Spleen (tissue), 11 donors: ENCODE measurements around the gene MFSD1. TPM values are rescaled to one million over a fixed set of nuclear protein-coding genes. Genes with fewer than 3 reads are reported as not detected.
A peak's percentile ranks its signal among the peaks of the same experiment; 100 is the strongest.

Experiments used
- DNase-seq: peaks from one replicate; pipeline ENCODE4 v3.0.0-alpha.2; 2020
- H3K27ac ChIP-seq, 8 donors: fragments of 200-600 bp; sonication (generic) in 7 of 8; 1 replicate in 4 of 8; 2 replicates in 4 of 8; pipeline versions ENCODE4 v1.5.0 to v1.8.0; 2016 to 2021; ENCODE audit warnings: inconsistent platforms in 4 of 8, mild to moderate bottlenecking in 4 of 8, moderate library complexity in 1 of 8
- H3K27me3 ChIP-seq, 7 donors: fragments of 200-600 bp; sonication (generic) in 6 of 7; replicated peaks in 1 of 7; 1 replicate in 4 of 7; 2 replicates in 3 of 7; pipeline versions ENCODE4 v1.5.0 to v1.8.0; 2016 to 2021; ENCODE audit warnings: inconsistent platforms in 3 of 7, mild to moderate bottlenecking in 1 of 7
- H3K36me3 ChIP-seq, 6 donors: fragments of 200-600 bp; sonication (generic) in 5 of 6; 1 replicate in 4 of 6; 2 replicates in 2 of 6; pipeline versions ENCODE4 v1.5.0 to v1.8.0; 2016 to 2021; ENCODE audit warnings: inconsistent platforms in 2 of 6
- H3K4me1 ChIP-seq, 6 donors: fragments of 200-600 bp; sonication (generic) in 5 of 6; 1 replicate in 3 of 6; 2 replicates in 3 of 6; pipeline versions ENCODE4 v1.5.0 to v1.8.0; 2016 to 2021; ENCODE audit warnings: inconsistent platforms in 3 of 6
- H3K4me3 ChIP-seq, 8 donors: fragments of 200-600 bp; sonication (generic) in 7 of 8; 1 replicate in 4 of 8; 2 replicates in 4 of 8; pipeline versions ENCODE4 v1.5.0 to v1.8.0; 2016 to 2021; ENCODE audit warnings: inconsistent platforms in 4 of 8, mild to moderate bottlenecking in 4 of 8, moderate library complexity in 2 of 8
- H3K9me3 ChIP-seq, 8 donors: fragments of 200-600 bp; sonication (generic) in 7 of 8; 1 replicate in 4 of 8; 2 replicates in 4 of 8; pipeline versions ENCODE4 v1.5.0 to v1.8.0; 2016 to 2021; ENCODE audit warnings: inconsistent platforms in 4 of 8
- POLR2A ChIP-seq, 3 donors: fragments of 450-650 bp; IDR thresholded peaks; one replicate each; pipeline ENCODE4 v1.5.1; 2017; ENCODE audit warnings: antibody characterized with exemption in 3 of 3, mild to moderate bottlenecking in 1 of 3
- POLR2AphosphoS5 ChIP-seq, 3 donors: sonication (generic); formaldehyde crosslinking; IDR thresholded peaks; one replicate each; pipeline ENCODE4 v1.5.1; 2017; ENCODE audit warnings: antibody characterized with exemption in 3 of 3
- WGBS, 5 donors: extraction: QIAGEN DNeasy Blood & Tissue Kit in 3 of 5; methylation state at CpG; one replicate each; pipeline versions ENCODE4 v1.1.5 to v1.1.7; 2013 to 2018; 5-methylcytosine and 5-hydroxymethylcytosine counted together
- intact Hi-C: fragments of 100-400 bp; cut with DNase I; formaldehyde crosslinking; loops from one replicate; pipeline ENCODE4 v1.15.0; 2023; ENCODE audit warnings: low total_unique reads
- polyA plus RNA-seq, 3 donors: library from polyadenylated mRNA; stranded (reverse); fragments of 200-250 nt; gene quantifications; one replicate each; pipeline ENCODE4 v1.2.1, GENCODE V29; 2013
- total RNA-seq, 7 donors: library from RNA; depleted of rRNA in 3 of 7; stranded (reverse); fragments of >200 nt in 3 of 7; fragmentation: NEBNext Ultra II Directional in 4 of 7; extraction: Animal tissue kit (Norgen Biotek cat#: 25700) in 4 of 7; gene quantifications; one replicate each; pipeline versions ENCODE4 v1.1.0 to v1.2.1, GENCODE V29; 2016 to 2021
- TF ChIP-seq, protein P1 (sequence below), 11 experiments: fragments of 200-600 bp in 7 of 11; fragments of 450-650 bp in 4 of 11; sonication (generic) in 4 of 11; IDR thresholded peaks in 8 of 11; conservative IDR thresholded peaks in 3 of 11; 1 replicate in 7 of 11; 2 replicates in 4 of 11; pipeline versions ENCODE4 v1.4.0 to v1.8.0; 2016 to 2021; ENCODE audit warnings: antibody characterized with exemption in 11 of 11, inconsistent platforms in 4 of 11, mild to moderate bottlenecking in 1 of 11
- donor health status: healthy with polysubstance abuse.
- donor health status: DM: no; HTN: no; CAD: no; lungs with moderate emphysema.
- donor health status: DM: no; HTN: no; CAD: no.
- donor health status: Bipolar disorder and iron deficiency.
- donor health status: healthy.
- donor health status: DM: no; HTN: no; CAD: no.
- donor health status: DM: yes; HTN: yes; CAD: no.

MFSD1 gene
- total and polyA plus RNA-seq, 10 donors, result 34.5 to 155 (median 110) TPM

GRCh38 chr3:158836312-158836711 lies 34.5 kb downstream of the MFSD1 start:
- no peaks in the 10 kb centered on the region for H3K9me3 ChIP-seq
- 89 to 96% (median 90%) methylated on average over 3 of the region's 3 CpGs for WGBS, 5 donors
- no peak overlapping the region for H3K4me3 ChIP-seq

GRCh38 chr3:158837240-158837639 lies 35.4 kb downstream of the MFSD1 start:
- H3K27me3 ChIP-seq, result no peaks in the 10 kb centered on the region
- H3K4me3 ChIP-seq, result no peak overlapping the region
- H3K36me3 ChIP-seq, result peaks cover 0 to 9% (median 2%) of the 10 kb centered on the region in 6 donors
- WGBS, 5 donors, result 77 to 85% (median 79%) methylated on average over 3 of the region's 3 CpGs
- H3K4me1 ChIP-seq, result no peaks in the 10 kb centered on the region
- TF ChIP-seq POLR2AphosphoS5 (IDR thresholded peaks at IDR 0.05) (no peak), POLR2A (IDR thresholded peaks at IDR 0.05) (no peak)
- TF ChIP-seq, protein P1, sequence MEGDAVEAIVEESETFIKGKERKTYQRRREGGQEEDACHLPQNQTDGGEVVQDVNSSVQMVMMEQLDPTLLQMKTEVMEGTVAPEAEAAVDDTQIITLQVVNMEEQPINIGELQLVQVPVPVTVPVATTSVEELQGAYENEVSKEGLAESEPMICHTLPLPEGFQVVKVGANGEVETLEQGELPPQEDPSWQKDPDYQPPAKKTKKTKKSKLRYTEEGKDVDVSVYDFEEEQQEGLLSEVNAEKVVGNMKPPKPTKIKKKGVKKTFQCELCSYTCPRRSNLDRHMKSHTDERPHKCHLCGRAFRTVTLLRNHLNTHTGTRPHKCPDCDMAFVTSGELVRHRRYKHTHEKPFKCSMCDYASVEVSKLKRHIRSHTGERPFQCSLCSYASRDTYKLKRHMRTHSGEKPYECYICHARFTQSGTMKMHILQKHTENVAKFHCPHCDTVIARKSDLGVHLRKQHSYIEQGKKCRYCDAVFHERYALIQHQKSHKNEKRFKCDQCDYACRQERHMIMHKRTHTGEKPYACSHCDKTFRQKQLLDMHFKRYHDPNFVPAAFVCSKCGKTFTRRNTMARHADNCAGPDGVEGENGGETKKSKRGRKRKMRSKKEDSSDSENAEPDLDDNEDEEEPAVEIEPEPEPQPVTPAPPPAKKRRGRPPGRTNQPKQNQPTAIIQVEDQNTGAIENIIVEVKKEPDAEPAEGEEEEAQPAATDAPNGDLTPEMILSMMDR (IDR thresholded peaks at IDR 0.05 in 8 of 11, conservative IDR thresholded peaks at IDR 0.05 in 3 of 11), result no peak
- H3K9me3 ChIP-seq, result no peaks in the 10 kb centered on the region
- intact Hi-C loops, result no loop called here
- DNase-seq, result no peak
- no peak overlapping the region for H3K27ac ChIP-seq

More at GRCh38 chr3:158836312-158836711, 34.5 kb downstream of the MFSD1 start:
- Histone ChIP-seq H3K36me3 (peaks cover 0 to 18% (median 7%) of the 10 kb centered on the region in 6 donors), H3K27ac (no peak overlapping the region), H3K27me3 (no peaks in the 10 kb centered on the region), H3K4me1 (no peaks in the 10 kb centered on the region)
- no peak for TF ChIP-seq POLR2A (IDR thresholded peaks at IDR 0.05)
- TF ChIP-seq, protein P1 (IDR thresholded peaks at IDR 0.05 in 8 of 11, conservative IDR thresholded peaks at IDR 0.05 in 3 of 11), result no peak
- no peak for TF ChIP-seq POLR2AphosphoS5 (IDR thresholded peaks at IDR 0.05)
- no peak for DNase-seq
- intact Hi-C loops, result no loop called here

- WGBS, 5 donors, result 95 to 97% (median 96%) methylated on average over 6 of the region's 6 CpGs
- intact Hi-C loops, result no loop called here
- no peak overlapping the region for H3K27ac ChIP-seq
- H3K27me3 ChIP-seq, result no peaks in the 10 kb centered on the region
- H3K9me3 ChIP-seq, result no peaks in the 10 kb centered on the region
- no peaks in the 10 kb centered on the region for H3K4me1 ChIP-seq
- no peak overlapping the region for H3K4me3 ChIP-seq
- TF ChIP-seq, protein P1 (IDR thresholded peaks at IDR 0.05 in 8 of 11, conservative IDR thresholded peaks at IDR 0.05 in 3 of 11), result no peak
- TF ChIP-seq POLR2A (IDR thresholded peaks at IDR 0.05) (no peak), POLR2AphosphoS5 (IDR thresholded peaks at IDR 0.05) (no peak)
- H3K36me3 ChIP-seq, result no peaks in the 10 kb centered on the region
- no peak for DNase-seq
These were observed 38.1 kb downstream of the MFSD1 start for GRCh38 chr3:158839966-158840365.

GRCh38 chr3:158841387-158841786 lies 39.5 kb downstream of the MFSD1 start:
- TF ChIP-seq POLR2A (IDR thresholded peaks at IDR 0.05), result no peak
- peak in 2 of 3 donors; percentile 41 to 70 for TF ChIP-seq POLR2AphosphoS5 (IDR thresholded peaks at IDR 0.05)
- TF ChIP-seq, protein P1 (IDR thresholded peaks at IDR 0.05 in 8 of 11, conservative IDR thresholded peaks at IDR 0.05 in 3 of 11), result no peak
- no peak for DNase-seq
- Histone ChIP-seq H3K9me3 (no peaks in the 10 kb centered on the region), H3K27ac (no peak overlapping the region), H3K36me3 (no peaks in the 10 kb centered on the region), H3K4me3 (no peak overlapping the region), H3K27me3 (no peaks in the 10 kb centered on the region), H3K4me1 (peaks cover 0 to 3% (median 0%) of the 10 kb centered on the region in 6 donors)
- 79 to 91% (median 88%) methylated on average over 8 of the region's 8 CpGs for WGBS, 5 donors
- intact Hi-C loops, result no loop called here
